Endothelial cell of umbilical vein (primary cell): ENCODE results near the gene AP1M1.
A peak's percentile ranks its signal among the peaks of the same experiment; 100 is the strongest.

Experiments
- EZH2 ChIP-seq: IDR thresholded peaks from 2 replicates; pipeline ENCODE4 v1.6.1; 2012; ENCODE audit warnings: borderline replicate concordance, low read depth, mild to moderate bottlenecking, moderate library complexity, low read length, inconsistent platforms; ENCODE audit not compliant: severe bottlenecking
- FOS ChIP-seq: IDR thresholded peaks from 2 replicates; pipeline ENCODE4 v1.6.1; 2011; ENCODE audit warnings: mild to moderate bottlenecking, low read length, moderate library complexity, borderline replicate concordance; ENCODE audit not compliant: insufficient read depth
- GATA2 ChIP-seq: IDR thresholded peaks from 2 replicates; pipeline ENCODE4 v1.7.0; 2011; ENCODE audit warnings: low read depth, mild to moderate bottlenecking, moderate library complexity, mixed read lengths, low read length; ENCODE audit not compliant: insufficient read length, insufficient read depth
- JUN ChIP-seq: IDR thresholded peaks from 2 replicates; pipeline ENCODE4 v1.6.1; 2011; ENCODE audit warnings: borderline replicate concordance, low read depth; ENCODE audit not compliant: insufficient read length, insufficient read depth
- MYC ChIP-seq: IDR thresholded peaks from one replicate; pipeline ENCODE4 v1.6.1; 2011; ENCODE audit warnings: mild to moderate bottlenecking, low read depth, low read length
- POLR2A ChIP-seq: IDR thresholded peaks from 2 replicates; pipeline ENCODE4 v1.6.1; 2012; ENCODE audit warnings: low read depth, mild to moderate bottlenecking, control low read depth, low read length
- POLR2AphosphoS5 ChIP-seq: IDR thresholded peaks from 2 replicates; pipeline ENCODE4 v1.6.1; 2012; ENCODE audit warnings: low read depth, mild to moderate bottlenecking, control low read depth, low read length, moderate library complexity; ENCODE audit not compliant: insufficient read depth
- TF ChIP-seq, protein P1 (sequence below), 2 donors: IDR thresholded peaks; 1 replicate in 1 of 2; 2 replicates in 1 of 2; pipeline ENCODE4 v1.5.1; 2011; ENCODE audit warnings: low read length in 2 of 2, mild to moderate bottlenecking in 2 of 2, moderate library complexity in 2 of 2, control low read depth in 1 of 2, inconsistent platforms in 1 of 2, low read depth in 1 of 2; ENCODE audit not compliant: insufficient read depth in 1 of 2; ENCODE audit errors: extremely low read depth in 1 of 2
- TF ChIP-seq, protein P2 (sequence below): IDR thresholded peaks from 2 replicates; pipeline ENCODE4 v1.6.1; 2011; ENCODE audit not compliant: insufficient read depth, insufficient read length

GRCh38 chr19:16160943-16161560 is 36.7 kb upstream of the AP1M1 start:
- TF ChIP-seq POLR2A, result no peak
- no peak for TF ChIP-seq POLR2AphosphoS5
- TF ChIP-seq, protein P1, sequence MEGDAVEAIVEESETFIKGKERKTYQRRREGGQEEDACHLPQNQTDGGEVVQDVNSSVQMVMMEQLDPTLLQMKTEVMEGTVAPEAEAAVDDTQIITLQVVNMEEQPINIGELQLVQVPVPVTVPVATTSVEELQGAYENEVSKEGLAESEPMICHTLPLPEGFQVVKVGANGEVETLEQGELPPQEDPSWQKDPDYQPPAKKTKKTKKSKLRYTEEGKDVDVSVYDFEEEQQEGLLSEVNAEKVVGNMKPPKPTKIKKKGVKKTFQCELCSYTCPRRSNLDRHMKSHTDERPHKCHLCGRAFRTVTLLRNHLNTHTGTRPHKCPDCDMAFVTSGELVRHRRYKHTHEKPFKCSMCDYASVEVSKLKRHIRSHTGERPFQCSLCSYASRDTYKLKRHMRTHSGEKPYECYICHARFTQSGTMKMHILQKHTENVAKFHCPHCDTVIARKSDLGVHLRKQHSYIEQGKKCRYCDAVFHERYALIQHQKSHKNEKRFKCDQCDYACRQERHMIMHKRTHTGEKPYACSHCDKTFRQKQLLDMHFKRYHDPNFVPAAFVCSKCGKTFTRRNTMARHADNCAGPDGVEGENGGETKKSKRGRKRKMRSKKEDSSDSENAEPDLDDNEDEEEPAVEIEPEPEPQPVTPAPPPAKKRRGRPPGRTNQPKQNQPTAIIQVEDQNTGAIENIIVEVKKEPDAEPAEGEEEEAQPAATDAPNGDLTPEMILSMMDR (IDR thresholded peaks at IDR 0.05; ENCODE audit: extremely low read depth in 1 of 2, insufficient read depth in 1 of 2, low read depth in 1 of 2, low read length in 2 of 2), result no peak
- no peak for TF ChIP-seq MYC
- TF ChIP-seq EZH2, result no peak
- TF ChIP-seq, protein P2, sequence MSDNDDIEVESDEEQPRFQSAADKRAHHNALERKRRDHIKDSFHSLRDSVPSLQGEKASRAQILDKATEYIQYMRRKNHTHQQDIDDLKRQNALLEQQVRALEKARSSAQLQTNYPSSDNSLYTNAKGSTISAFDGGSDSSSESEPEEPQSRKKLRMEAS, result no peak
- peak; percentile 90 for TF ChIP-seq FOS
- TF ChIP-seq GATA2, result no peak
- TF ChIP-seq JUN, result peak; percentile 34
